ENCODE data around the gene NACC2.

GRCh38 chr9:136112541-136112940 lies 17.5 kb upstream of the NACC2 start:
- TF ChIP-seq CTCF (IDR thresholded peaks at IDR 0.05) (no peak), POLR2A (IDR thresholded peaks at IDR 0.05) (peak in 1 of 4 donors; percentile 12)
